ENCODE results near the gene C1QTNF12. TPM values are rescaled to one million over a fixed set of nuclear protein-coding genes. Genes with fewer than 3 reads are reported as not detected.
A peak's percentile ranks its signal among the peaks of the same experiment; 100 is the strongest.

Gene C1QTNF12
- total and polyA plus RNA-seq, 2 experiments from 2014 or later, result 4.1 to 4.2 TPM

GRCh38 chr1:1286313-1287261 lies 40.1 kb upstream of the C1QTNF12 start (continued):
- no peak for TF ChIP-seq ZNF462 (CRISPR knock-in tag; IDR thresholded peaks at IDR 0.05)

GRCh38 chr1:1285611-1286311 lies 39.2 kb upstream of the C1QTNF12 start:
- H3K27me3 Mint-ChIP-seq (ENCODE audit: insufficient read depth, low read depth, poor library complexity), result peaks cover 10% of the 10 kb centered on the region
- Histone ChIP-seq H3K4me3 (no peak overlapping the region), H3K79me2 (replicated peaks; ENCODE audit: insufficient read depth) (no peaks in the 10 kb centered on the region), H3K27me3 (ENCODE audit: insufficient read depth) (no peaks in the 10 kb centered on the region), H4K20me1 (replicated peaks; ENCODE audit: insufficient read depth) (no peaks in the 10 kb centered on the region), H3K27ac (ENCODE audit: low read depth) (no peak overlapping the region), H3K36me3 (ENCODE audit: insufficient read depth) (no peaks in the 10 kb centered on the region), H3F3A (replicated peaks; ENCODE audit: low read depth) (no peaks in the 10 kb centered on the region), H2AFZ (no peak overlapping the region), H3K4me2 (no peak overlapping the region), H3K4me1 (ENCODE audit: insufficient read depth) (no peaks in the 10 kb centered on the region), H3K9me2 (ENCODE audit: insufficient read depth) (no peaks in the 10 kb centered on the region)
- H3K4me1 Mint-ChIP-seq, result no peaks in the 10 kb centered on the region; the same call in 2 of the 3 replicates
- no peaks in the 10 kb centered on the region for H3K36me3 Mint-ChIP-seq (ENCODE audit: low read depth)
- ATAC-seq, result peak; percentile 3; the same call in 2 of the 3 replicates
- no peak overlapping the region for H3K4me3 Mint-ChIP-seq
- no peak for DNase-seq (ENCODE audit: low spot score)
- TF ChIP-seq NANOG (IDR thresholded peaks at IDR 0.05; ENCODE audit: borderline replicate concordance) (no peak), ZNF331 (CRISPR knock-in tag; IDR thresholded peaks at IDR 0.05; ENCODE audit: low read depth) (no peak), POLR2AphosphoS5 (IDR thresholded peaks at IDR 0.05; ENCODE audit: low read depth) (no peak), EZH2phosphoT487 (IDR thresholded peaks at IDR 0.05; ENCODE audit: unreplicated experiment) (no peak)
- no peak overlapping the region for H3K27ac Mint-ChIP-seq
- H3K9me3 Mint-ChIP-seq, result peaks cover 3% of the 10 kb centered on the region; the same call in 2 of the 3 replicates
